ENCODE data around the gene ROBO4.

DNA sequence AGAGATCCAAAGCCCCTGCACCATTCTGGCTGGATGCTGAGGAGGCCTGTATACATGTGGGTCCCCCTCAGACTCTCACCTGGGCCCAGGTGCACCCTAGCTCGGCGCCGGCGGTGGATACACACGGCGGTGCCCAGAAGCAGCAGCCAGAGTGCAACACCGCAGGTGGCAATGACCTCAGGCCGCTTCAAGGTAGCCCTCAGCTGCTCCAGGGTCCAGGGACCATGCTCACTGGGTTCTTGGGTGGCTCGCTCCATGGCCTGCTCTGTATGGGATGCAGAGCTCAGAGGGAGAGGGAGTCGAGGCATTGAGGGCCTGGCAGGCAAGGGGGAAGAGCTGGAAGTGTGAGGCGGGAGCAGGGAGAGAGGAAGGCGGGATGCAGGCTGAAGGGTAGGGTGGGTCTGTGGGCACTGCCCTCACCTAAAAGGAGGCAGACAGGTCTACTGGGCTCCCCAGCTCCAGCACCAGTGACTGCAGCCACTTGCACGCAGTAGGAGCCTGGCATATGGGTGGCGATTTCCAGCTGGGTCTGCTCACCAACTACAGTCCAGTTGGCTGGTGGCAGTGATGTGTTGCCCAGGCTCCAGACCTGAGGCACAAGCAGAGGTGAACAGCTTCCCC lies 3.8 kb downstream of the ROBO4 start:
- TF ChIP-seq, protein P1, sequence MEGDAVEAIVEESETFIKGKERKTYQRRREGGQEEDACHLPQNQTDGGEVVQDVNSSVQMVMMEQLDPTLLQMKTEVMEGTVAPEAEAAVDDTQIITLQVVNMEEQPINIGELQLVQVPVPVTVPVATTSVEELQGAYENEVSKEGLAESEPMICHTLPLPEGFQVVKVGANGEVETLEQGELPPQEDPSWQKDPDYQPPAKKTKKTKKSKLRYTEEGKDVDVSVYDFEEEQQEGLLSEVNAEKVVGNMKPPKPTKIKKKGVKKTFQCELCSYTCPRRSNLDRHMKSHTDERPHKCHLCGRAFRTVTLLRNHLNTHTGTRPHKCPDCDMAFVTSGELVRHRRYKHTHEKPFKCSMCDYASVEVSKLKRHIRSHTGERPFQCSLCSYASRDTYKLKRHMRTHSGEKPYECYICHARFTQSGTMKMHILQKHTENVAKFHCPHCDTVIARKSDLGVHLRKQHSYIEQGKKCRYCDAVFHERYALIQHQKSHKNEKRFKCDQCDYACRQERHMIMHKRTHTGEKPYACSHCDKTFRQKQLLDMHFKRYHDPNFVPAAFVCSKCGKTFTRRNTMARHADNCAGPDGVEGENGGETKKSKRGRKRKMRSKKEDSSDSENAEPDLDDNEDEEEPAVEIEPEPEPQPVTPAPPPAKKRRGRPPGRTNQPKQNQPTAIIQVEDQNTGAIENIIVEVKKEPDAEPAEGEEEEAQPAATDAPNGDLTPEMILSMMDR (IDR thresholded peaks at IDR 0.05; ENCODE audit: low read depth, low read length) = no peak
- no peak for TF ChIP-seq EZH2phosphoT487 (IDR thresholded peaks at IDR 0.05; ENCODE audit: low read depth)
